Ascending aorta (tissue), 2 donors: ENCODE data around the gene DTX3. TPM values are rescaled to one million over a fixed set of nuclear protein-coding genes. Genes with fewer than 3 reads are reported as not detected.

ENCODE experiments used
- DNase-seq, 2 donors: peaks; one replicate each; pipeline ENCODE4 v3.0.0-alpha.2; 2019; ENCODE audit warnings: low spot score in 2 of 2
- H3K27ac ChIP-seq, 2 donors: fragments of 200-600 bp; sonication (generic); one replicate each; pipeline ENCODE4 v1.5.1; 2016 to 2017; ENCODE audit warnings: mild to moderate bottlenecking in 1 of 2
- H3K27me3 ChIP-seq: fragments of 200-600 bp; sonication (generic); one replicate; pipeline ENCODE4 v1.5.1; 2017
- H3K36me3 ChIP-seq, 2 donors: fragments of 200-600 bp; sonication (generic); one replicate each; pipeline ENCODE4 v1.5.1; 2016
- H3K4me1 ChIP-seq, 2 donors: fragments of 200-600 bp; sonication (generic); one replicate each; pipeline ENCODE4 v1.5.1; 2016 to 2017; ENCODE audit warnings: mild to moderate bottlenecking in 1 of 2
- H3K4me3 ChIP-seq, 2 donors: fragments of 200-600 bp; sonication (generic); one replicate each; pipeline ENCODE4 v1.5.1; 2016 to 2017; ENCODE audit warnings: mild to moderate bottlenecking in 1 of 2
- H3K9me3 ChIP-seq, 2 donors: fragments of 200-600 bp; sonication (generic); one replicate each; pipeline ENCODE4 v1.5.1; 2016
- CTCF ChIP-seq, 3 experiments: fragments of 200-600 bp in 2 of 3; fragments of 450-650 bp in 1 of 3; sonication (generic) in 2 of 3; IDR thresholded peaks; one replicate each; pipeline ENCODE4 v1.5.1; 2016 to 2019; ENCODE audit warnings: antibody characterized with exemption in 3 of 3, mild to moderate bottlenecking in 1 of 3, moderate library complexity in 1 of 3
- intact Hi-C: fragments of 100-400 bp; cut with DNase I; formaldehyde crosslinking; loops from one replicate; pipeline ENCODE4 v1.15.1; 2023
- total RNA-seq: library from RNA; depleted of rRNA; stranded (reverse); fragments of >200 nt; gene quantifications from one replicate; pipeline ENCODE4 v1.1.0, GENCODE V29; 2016

DTX3 gene
- total RNA-seq, 1 donor from 2014 or later: 33.5 TPM

- intact Hi-C loops: loop anchor here (2.0 kb wide), 1 partner anchor 30 kb away; the partner anchor contains the start of gene PIP4K2C
- peaks cover 15% of the 10 kb centered on the region in 2 donors for H3K36me3 ChIP-seq
- no peak overlapping the region for H3K4me3 ChIP-seq
- H3K27ac ChIP-seq: no peak overlapping the region
- H3K4me1 ChIP-seq: peaks cover 5 to 8% of the 10 kb centered on the region in 2 donors
- no peak for DNase-seq
- no peak for TF ChIP-seq CTCF (IDR thresholded peaks at IDR 0.05)
- H3K9me3 ChIP-seq: no peaks in the 10 kb centered on the region
- H3K27me3 ChIP-seq: no peaks in the 10 kb centered on the region
Measured at GRCh38 chr12:57620245-57620935, 15.8 kb downstream of the DTX3 start.

- intact Hi-C loops: loop anchor here (1.0 to 2.0 kb wide), 2 partner anchors 30 to 38 kb away; partner anchors contain the start of gene PIP4K2C
- peaks cover 5 to 8% of the 10 kb centered on the region in 2 donors for H3K4me1 ChIP-seq
- peaks cover 10 to 16% of the 10 kb centered on the region in 2 donors for H3K36me3 ChIP-seq
- no peak for TF ChIP-seq CTCF (IDR thresholded peaks at IDR 0.05)
- no peak overlapping the region for H3K27ac ChIP-seq
- DNase-seq: no peak
- no peaks in the 10 kb centered on the region for H3K9me3 ChIP-seq
- H3K27me3 ChIP-seq: no peaks in the 10 kb centered on the region
- H3K4me3 ChIP-seq: peak overlapping the region; percentile 15 to 60
Measured at GRCh38 chr12:57620936-57621496, 16.4 kb downstream of the DTX3 start.

GRCh38 chr12:57621497-57622292 is 17.1 kb downstream of the DTX3 start:
- DNase-seq: peak in 1 of 2 donors; percentile 77
- Histone ChIP-seq H3K4me3 (peak overlapping the region; percentile 15 to 60), H3K27me3 (no peaks in the 10 kb centered on the region), H3K36me3 (peaks cover 8 to 9% of the 10 kb centered on the region in 2 donors), H3K27ac (no peak overlapping the region), H3K9me3 (no peaks in the 10 kb centered on the region), H3K4me1 (peaks cover 5 to 8% of the 10 kb centered on the region in 2 donors)
- intact Hi-C loops: loop anchor here (1.0 to 2.0 kb wide), 2 partner anchors 31 to 38 kb away; partner anchors contain the start of gene PIP4K2C
- TF ChIP-seq CTCF (IDR thresholded peaks at IDR 0.05): peak; percentile 95 to 97 (median 96)

- no peak for TF ChIP-seq CTCF (IDR thresholded peaks at IDR 0.05)
- no peaks in the 10 kb centered on the region for H3K27me3 ChIP-seq
- intact Hi-C loops: no loop called here
- H3K9me3 ChIP-seq: no peaks in the 10 kb centered on the region
- H3K36me3 ChIP-seq: peaks cover 6% of the 10 kb centered on the region in 2 donors
- peaks cover 5 to 8% of the 10 kb centered on the region in 2 donors for H3K4me1 ChIP-seq
- no peak overlapping the region for H3K4me3 ChIP-seq
- no peak overlapping the region for H3K27ac ChIP-seq
- no peak for DNase-seq
Measured at GRCh38 chr12:57622293-57623245, 17.9 kb downstream of the DTX3 start.

- intact Hi-C loops: no loop called here
- H3K4me1 ChIP-seq: peaks cover 5 to 8% of the 10 kb centered on the region in 2 donors
- H3K27me3 ChIP-seq: no peaks in the 10 kb centered on the region
- H3K4me3 ChIP-seq: no peak overlapping the region
- H3K27ac ChIP-seq: no peak overlapping the region
- DNase-seq: no peak
- no peaks in the 10 kb centered on the region for H3K9me3 ChIP-seq
- TF ChIP-seq CTCF (IDR thresholded peaks at IDR 0.05): no peak
- H3K36me3 ChIP-seq: peaks cover 6% of the 10 kb centered on the region in 2 donors
Measured at GRCh38 chr12:57623385-57623784, 18.8 kb downstream of the DTX3 start.
